K562 (cell line): Measurements from ENCODE around the gene SIM2. TPM values are rescaled to one million over a fixed set of nuclear protein-coding genes. Genes with fewer than 3 reads are reported as not detected.

Experiments used
- SIN3A ChIP-seq, 2 experiments: fragments of 150-350 bp in 1 of 2; IDR thresholded peaks; 2 replicates each; pipeline ENCODE4 v1.6.1; 2011 to 2016; ENCODE audit warnings: borderline replicate concordance in 2 of 2, low read depth in 2 of 2, low read length in 2 of 2, mild to moderate bottlenecking in 2 of 2, moderate library complexity in 2 of 2; ENCODE audit not compliant: control insufficient read depth in 1 of 2
- ZBTB33 ChIP-seq: sonication (generic); formaldehyde crosslinking; IDR thresholded peaks from 2 replicates; pipeline ENCODE4 v1.8.1; 2023; ENCODE audit warnings: mild to moderate bottlenecking, missing genetic modification reagents
- ZNF639 ChIP-seq, 2 experiments: fragments of 200-800 bp in 1 of 2; sonication (Bioruptor generic) in 1 of 2; sonication (generic) in 1 of 2; formaldehyde crosslinking in 1 of 2; IDR thresholded peaks in 1 of 2; conservative IDR thresholded peaks in 1 of 2; 2 replicates each; pipeline versions ENCODE4 v1.5.0 to v1.6.1; 2016 to 2020; ENCODE audit warnings: missing compliant biosample characterization in 1 of 2, missing genetic modification characterization in 1 of 2, missing genetic modification reagents in 1 of 2
- polyA plus RNA-seq, 8 experiments: library from polyadenylated mRNA; depleted of rRNA in 4 of 8; stranded (reverse) in 5 of 8; unstranded in 3 of 8; fragments of >200 nt; fragmentation: Nextera tagmentation in 2 of 8; fragmentation: Illumina TruSeq in 1 of 8; extraction: Ambion mirVana in 2 of 8; extraction: Trizol in 1 of 8; gene quantifications; 2 replicates each; pipeline versions ENCODE4 v1.2.1 to v1.2.3, GENCODE V29; 2011 to 2014; ENCODE audit warnings: inconsistent platforms in 1 of 8, missing spikeins in 1 of 8
- total RNA-seq, 7 experiments: library from RNA; depleted of rRNA in 6 of 7; stranded (reverse); fragments of >200 nt in 6 of 7; fragmentation: Illumina TruSeq in 2 of 7; extraction: Trizol in 2 of 7; gene quantifications; 2 replicates each; pipeline versions ENCODE4 v1.2.1 to v1.2.3, GENCODE V29; 2011 to 2021; ENCODE audit warnings: low replicate concordance in 1 of 7
- TF ChIP-seq, protein P1 (sequence below): fragments of 250-450 bp; sonication (Bioruptor Pico); IDR thresholded peaks from 2 replicates; pipeline ENCODE4 v1.8.0; 2022; ENCODE audit warnings: moderate library complexity, mild to moderate bottlenecking, inconsistent platforms

Gene SIM2
- total and polyA plus RNA-seq, 9 of the 15 experiments (the other 6 are each of a cell fraction or from before 2014, with no cell fraction given) = 0.07 to 0.11 (median 0.08) TPM; not detected in 6

DNA sequence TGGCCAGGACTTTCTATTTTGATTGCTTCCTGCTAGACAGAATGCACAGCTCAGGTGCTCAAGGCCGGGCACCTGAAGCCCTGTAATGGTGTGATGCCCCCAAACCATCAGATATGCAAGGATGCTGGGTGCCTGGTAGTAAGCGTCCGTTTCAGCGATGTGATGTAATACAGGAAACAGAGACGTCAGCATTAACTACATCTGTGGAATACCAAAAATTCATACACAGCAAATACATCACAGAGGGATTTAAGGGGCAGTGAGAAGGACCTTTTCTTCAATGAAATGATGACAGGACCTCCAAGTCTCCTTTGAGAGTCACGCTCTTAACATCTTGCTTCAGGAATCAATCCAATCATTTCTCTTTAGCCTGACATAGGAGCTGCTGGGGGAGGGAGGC lies 64.4 kb downstream of the SIM2 start (continued):
- TF ChIP-seq ZBTB33 (CRISPR knock-in tag) = no peak
- TF ChIP-seq, protein P1, sequence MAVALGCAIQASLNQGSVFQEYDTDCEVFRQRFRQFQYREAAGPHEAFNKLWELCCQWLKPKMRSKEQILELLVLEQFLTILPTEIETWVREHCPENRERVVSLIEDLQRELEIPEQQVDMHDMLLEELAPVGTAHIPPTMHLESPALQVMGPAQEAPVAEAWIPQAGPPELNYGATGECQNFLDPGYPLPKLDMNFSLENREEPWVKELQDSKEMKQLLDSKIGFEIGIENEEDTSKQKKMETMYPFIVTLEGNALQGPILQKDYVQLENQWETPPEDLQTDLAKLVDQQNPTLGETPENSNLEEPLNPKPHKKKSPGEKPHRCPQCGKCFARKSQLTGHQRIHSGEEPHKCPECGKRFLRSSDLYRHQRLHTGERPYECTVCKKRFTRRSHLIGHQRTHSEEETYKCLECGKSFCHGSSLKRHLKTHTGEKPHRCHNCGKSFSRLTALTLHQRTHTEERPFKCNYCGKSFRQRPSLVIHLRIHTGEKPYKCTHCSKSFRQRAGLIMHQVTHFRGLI (CRISPR knock-in tag) = no peak
- no peak for TF ChIP-seq SIN3A (IDR thresholded peaks at IDR 0.05; ENCODE audit: borderline replicate concordance in 2 of 2, control insufficient read depth in 1 of 2, low read depth in 2 of 2, low read length in 2 of 2)
- no peak for TF ChIP-seq ZNF639 (CRISPR knock-in tag; conservative IDR thresholded peaks at IDR 0.05 in 1 of 2, IDR thresholded peaks at IDR 0.05 in 1 of 2)
- TF ChIP-seq, all 486 proteins: peak for 4
